ENCODE data around the gene DLG2. TPM values are rescaled to one million over a fixed set of nuclear protein-coding genes. Genes with fewer than 3 reads are reported as not detected.

The DLG2 gene
- total RNA-seq, 1 donor from 2014 or later, result 25.3 TPM

DNA sequence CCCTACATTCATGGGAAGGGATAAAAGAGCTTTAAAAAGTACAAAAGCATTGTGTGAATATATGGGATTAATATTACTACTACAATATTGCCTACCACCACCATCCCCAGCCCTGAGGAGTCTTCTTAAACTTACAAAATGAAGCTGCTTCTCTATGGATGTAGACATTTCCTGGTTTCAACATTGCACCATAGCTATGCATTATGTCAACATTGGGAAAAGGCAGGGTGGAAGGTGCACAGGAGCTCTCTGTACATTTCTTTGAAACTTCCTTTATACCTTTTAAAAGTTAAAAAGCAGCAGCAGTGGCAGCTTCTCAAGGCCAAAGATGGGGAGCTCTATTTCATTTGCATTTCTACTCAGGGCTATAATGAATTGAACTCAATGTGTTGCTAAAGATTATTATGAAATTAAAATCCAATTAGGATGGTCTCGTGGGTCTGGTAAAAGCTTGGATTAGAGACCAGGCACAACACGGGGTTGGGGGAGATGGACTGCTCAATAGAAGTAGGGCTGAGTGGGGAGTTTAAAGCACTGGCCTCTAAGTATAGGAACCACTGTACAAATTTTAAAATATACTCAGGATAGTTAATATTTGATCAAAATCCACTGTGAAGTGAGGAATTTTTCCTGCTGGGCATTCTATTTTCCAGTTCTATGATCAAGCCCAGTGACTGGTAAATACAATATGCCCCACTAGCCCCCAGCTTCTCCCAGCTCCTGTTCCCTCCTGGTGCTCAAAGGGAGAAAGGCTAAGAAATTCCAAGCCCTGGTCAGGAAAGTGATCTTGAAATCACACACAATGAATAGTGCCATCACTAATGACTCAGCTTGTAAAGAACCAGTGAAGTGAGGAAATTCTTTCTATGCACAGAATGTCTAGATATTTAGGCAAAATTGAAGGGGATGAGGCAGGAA is 1978.3 kb downstream of the DLG2 start:
- no peak for DNase-seq (ENCODE audit: low spot score)

DNA sequence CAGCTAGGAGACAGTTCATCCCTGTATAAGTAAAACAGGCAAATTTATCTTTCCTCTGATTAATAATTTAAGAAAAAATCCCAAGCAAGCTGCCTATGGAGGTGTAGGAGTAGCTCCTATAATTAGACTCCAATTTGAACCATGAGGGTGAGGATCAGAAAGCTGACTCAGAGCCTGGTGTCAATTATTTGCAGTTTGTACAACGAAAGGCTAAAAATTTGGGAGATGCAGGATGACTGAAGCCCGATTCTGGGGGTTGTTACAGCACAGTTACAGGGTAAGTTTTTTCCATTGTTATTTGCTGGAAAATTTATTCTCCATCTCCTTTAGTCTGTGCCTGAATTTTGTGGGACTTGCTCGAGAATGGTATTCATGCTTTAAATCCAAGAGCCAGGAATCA is 1981.6 kb downstream of the DLG2 start:
- DNase-seq (ENCODE audit: low spot score), result no peak

DNA sequence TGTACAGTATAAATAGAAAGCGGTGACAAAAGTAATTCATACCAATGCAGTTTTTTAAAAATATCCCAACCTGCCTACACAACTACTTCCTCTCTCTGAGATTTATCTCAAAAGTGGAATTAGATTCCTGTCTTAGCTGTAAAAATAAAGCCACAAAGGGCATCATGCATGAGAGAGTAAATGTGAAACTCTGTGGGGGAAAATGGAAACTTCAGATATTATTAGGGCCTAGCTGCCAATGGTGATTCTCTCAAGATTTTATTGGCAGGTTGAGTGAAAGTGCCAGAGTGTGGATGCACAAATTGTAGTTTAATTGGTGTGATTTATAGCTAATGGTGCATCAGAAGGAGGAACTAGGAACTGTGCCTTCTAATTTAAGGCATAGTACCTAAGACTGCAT is 1984.0 kb downstream of the DLG2 start:
- DNase-seq (ENCODE audit: low spot score), result no peak

DNA sequence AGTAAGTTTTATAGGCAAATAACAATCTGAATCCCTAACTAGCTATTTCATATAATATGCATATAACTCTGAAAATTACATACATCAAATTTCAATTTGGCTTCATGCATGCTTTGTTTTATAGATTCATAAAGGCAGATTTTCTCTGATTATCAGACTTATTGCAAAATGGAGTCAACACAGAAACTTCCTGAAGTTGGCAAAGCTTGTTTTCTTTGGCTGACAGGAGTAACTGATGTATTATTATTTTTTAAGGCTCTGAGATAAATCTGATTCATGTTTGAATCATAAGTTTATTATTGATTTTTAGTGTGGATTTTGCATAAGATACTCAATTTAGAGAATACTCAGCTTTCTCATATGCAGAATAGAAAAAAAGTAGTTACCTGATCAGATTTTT is 1984.6 kb downstream of the DLG2 start:
- no peak for DNase-seq (ENCODE audit: low spot score)

DNA sequence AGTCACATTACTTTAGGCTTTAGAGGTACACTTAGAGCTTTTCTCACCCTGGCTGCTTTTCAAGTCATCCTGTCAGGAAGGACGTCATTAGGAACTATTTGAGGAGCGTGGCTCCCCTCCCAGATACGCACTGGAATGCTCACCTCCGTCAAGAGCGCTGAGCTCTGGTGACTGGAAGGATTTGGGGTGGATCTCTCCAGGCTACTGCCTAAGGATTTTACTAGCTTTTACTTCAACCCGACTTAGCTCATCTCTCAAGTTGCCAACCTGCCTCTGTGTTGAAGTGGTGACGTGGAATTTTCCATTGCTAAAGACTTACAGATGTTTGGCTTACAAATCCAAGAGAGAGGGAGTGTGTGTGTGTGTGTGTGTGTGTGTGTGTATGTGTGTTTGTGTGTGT is 1985.6 kb downstream of the DLG2 start:
- peak; percentile 92 for DNase-seq (ENCODE audit: low spot score)

DNA sequence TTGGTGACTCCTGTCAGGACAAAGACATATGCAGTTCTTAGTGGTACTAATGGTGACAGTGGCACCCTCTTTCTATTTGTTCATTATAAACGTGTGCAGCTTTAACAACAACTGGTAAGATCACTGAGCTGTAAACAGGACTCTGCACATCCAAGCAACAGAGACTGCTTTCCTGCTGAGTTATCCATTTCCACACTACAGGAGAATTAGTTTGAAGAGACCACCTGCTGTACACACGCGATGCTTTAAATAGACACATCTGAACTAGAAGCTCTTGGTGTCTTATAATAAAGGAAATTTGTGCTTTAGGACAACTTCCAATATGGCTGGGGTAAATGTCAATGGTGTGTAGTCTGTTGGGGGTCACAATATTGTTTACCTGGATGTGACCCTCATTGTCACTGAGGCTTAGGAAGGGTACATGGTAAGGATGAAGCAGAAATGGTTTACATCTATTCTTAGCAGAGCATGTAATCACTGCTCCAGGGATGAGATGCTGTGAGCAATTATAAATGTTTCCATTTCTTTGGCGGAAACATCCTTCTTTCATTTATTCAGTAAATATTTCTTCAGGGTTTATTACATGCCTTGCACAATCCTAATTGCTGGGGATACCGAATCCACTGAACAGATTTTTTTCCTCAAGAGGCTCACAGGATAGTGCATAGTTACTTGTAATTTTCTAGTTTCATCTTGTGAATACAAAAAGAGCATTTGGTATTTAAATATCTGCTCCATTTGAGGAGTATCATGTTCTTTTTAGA is 1987.0 kb downstream of the DLG2 start:
- DNase-seq (ENCODE audit: low spot score), result peak; percentile 13

DNA sequence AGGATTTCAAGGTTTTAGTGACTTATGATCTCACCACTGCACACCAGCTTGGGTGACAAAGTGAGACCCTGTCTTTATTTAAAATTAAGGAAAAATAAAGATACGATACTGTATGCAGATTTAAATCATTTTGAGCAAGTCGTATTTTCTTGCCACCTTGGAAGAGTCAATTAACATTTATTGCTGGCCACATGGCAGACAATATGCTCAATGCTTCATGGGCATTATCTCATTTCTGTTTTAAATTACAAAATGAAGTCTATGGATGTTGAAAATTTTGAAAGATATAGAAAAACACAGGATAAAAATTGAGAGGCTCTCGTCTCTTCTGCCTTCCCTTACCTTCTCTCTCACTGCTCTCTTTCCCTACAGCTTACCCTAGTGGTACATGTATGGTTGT is 1992.0 kb downstream of the DLG2 start:
- no peak for DNase-seq (ENCODE audit: low spot score)

DNA sequence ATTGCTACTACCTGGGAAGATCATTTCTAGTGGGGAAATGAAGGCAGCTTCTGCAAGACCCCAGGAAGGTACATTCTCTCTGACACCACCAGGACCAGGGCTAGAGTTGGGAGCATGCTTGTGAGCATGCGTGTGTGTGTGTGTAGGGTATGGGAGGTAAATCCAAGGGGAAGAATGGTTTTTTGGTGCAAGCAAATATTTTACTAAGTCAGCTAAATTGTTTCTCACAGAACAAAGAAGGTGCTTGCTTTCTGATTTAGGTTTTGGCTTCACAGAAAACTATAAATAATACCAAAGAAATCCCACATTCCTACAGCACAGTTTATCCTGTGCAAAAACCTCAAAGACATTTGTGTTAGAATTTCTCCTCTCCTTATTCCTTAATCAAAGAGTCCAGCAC is 1996.9 kb downstream of the DLG2 start:
- DNase-seq (ENCODE audit: low spot score), result peak; percentile 2

DNA sequence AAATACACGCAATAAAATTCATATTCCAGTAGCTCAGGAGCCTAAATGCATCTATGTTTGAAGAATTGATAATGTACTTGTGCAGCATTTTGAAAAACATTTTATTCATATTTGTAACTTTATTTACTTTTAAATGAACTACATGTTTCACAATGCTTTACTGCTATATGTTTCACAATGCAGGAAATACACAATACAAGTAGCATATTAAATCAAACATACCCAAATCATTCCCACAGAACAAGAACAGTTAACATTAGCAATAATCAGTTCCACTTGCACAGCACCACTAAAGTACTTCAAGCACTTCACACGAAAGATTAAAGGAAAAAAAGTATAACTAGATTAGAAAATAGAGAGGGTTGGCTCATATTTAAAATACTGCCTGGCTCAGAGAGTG is 1997.4 kb downstream of the DLG2 start:
- DNase-seq (ENCODE audit: low spot score), result no peak

DNA sequence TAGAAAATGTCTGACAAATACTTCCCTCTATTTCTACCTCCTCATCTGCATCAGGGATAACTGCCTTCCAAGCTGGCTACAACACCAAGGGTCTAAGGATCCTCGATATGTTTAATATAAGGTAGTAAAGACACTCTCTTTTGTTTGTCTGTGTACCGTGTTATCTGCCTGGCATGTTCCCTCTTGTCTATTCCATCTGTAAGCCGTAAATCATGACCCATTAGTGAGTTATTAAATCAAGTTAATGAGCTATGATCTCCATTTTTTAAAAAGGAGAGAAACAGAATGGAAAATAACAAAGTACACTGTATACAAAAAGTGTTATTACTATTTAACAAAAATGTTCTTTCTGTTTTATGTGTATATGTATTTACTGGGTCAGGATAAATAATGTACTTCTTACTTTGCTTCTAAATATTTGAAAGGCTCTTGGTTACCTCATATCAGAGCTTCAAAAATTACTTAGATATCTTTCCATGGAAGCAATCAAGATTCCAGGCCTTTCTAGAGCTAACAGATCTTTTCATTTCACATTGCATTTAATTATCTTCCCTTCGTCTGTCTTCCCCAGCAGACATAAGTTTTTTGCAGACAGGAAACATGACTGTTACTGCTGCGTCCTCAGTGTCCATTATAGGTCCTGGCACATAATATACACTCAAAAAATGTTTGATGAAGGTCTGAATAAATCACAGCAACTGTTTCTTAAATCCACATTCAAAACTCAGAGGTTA is 1998.4 kb downstream of the DLG2 start:
- DNase-seq (ENCODE audit: low spot score), result no peak

DNA sequence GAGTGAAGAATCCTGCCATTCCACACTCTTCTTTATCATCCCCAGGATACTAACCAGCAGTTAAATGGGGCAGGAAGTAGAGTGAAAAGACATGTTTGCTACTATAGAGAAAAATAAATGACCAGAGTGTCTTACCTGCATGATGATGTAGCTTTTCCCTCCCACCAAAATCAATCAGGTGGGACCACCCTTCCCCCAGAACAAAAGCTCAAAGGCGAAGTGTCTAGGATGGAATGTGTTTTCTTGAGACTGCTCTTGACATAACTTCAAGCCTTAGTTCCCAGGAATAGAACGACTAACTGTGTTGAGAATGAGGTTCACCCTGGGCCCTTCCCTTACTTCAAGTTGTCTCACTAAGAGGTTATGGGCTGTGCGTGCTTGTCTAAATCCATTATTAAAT is 2001.8 kb downstream of the DLG2 start:
- DNase-seq (ENCODE audit: low spot score), result no peak

DNA sequence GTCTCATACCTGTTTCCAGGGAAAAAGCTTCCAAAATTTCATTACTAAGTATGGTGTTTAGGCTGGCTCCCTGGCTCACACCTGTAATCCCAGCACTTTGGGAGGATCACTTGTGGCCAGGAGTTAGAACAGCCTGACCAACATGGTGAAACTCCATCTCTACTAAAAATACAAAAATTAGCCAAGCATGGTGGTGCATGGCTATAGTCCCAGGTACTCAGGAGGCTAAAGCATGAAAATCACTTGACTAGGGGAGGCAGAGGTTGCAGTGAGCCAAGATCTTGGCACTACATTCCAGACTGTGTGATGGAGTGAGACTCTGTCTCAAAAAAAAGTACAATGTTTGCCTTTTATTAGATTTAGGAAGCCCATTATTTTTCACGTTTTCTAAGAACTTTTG is 2009.5 kb downstream of the DLG2 start:
- DNase-seq (ENCODE audit: low spot score), result no peak

DNA sequence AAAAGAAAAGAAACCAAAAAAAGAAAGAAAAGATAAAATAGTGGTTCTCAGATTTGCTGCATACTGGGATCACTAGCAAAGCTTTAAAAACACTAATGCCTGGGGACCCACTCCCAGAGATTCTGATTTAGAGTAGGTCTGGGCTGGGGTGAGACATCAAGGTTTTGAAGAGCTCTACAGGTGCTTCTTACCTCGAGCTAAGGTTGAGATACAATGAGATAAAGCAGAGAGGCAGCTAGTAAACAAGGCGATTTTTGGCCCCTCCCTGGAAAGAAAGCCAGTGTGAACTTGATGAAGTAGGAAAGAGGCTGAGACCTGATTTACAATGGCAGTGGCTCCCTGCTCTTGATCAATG is 2013.4 kb downstream of the DLG2 start:
- DNase-seq (ENCODE audit: low spot score), result no peak

DNA sequence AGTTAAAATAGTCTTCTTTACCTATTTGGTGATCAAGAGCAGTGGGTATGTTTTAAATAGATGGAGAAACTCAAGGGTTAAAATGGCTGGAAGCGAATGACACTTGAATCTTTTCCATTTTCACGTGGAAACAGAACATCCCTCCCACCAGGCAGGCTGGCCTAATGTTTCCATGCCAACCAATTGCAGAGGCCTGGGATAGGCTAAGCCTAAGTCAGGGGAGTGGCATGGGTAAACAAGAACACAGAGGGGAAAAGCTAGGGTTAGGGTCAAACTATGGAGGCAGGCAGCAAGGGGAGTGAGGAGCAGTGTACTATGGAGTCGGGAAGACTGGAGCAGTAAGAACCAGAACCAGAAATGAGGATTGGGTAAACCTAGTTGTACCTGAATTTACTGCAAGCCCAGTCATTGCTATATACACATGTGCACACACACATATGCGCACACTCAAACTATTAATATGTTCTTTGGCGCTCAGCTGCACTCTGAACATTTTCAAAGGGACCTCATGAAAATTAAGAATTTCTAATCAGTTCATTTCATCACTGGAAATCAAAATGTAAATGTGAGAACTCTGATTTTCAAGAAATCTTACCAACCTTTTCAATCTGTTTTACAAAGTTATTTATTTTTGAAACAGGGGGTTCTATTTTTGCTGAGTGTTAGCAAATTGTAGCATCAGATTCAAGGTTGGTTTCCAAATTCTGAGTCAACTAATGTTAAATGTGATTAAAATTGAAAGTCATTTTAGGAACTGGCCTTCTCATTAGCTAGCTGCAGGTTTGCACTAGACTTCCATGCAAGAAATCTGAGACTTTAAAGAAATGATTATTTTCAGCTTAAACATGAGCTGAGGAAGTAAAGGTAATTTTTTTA is 2014.0 kb downstream of the DLG2 start:
- no peak for DNase-seq (ENCODE audit: low spot score)

DNA sequence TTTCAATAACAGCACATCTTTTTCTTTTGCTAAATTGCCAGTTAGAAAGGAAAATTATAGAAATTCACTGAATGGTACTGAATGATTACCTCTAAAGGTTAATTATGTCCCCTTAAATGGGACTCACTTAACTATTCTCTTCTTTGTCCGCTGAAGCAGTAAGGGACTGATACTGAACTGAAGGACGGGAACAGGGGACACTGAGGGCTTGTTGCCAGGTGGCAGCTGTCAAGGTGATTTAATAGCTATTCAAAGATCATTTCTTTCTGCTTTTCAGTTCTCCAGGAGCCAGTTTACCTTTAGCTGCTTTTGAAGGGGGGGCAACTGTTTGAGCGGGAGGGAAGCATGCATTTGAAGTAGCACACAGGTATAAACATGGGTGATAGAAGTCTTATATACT is 2015.5 kb downstream of the DLG2 start:
- DNase-seq (ENCODE audit: low spot score), result no peak

DNA sequence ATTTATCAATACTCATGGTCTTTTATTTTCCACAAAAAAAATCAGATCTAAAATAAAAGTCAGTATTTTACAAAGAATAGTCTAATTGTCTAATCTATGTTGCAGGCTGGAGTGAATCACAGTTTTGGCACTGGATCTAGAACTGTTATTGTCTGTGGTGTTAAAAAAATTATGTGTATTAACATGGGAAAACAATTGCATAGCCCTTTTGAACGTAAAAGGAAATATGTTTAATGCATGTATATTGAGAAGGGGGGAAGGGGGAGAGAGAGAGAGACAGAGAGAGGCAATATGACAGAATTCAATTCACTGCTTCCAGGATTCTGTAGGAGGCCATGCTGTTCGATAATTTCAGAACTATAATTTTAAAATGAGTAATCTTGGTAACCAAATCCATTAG is 2016.1 kb downstream of the DLG2 start:
- DNase-seq (ENCODE audit: low spot score), result no peak

DNA sequence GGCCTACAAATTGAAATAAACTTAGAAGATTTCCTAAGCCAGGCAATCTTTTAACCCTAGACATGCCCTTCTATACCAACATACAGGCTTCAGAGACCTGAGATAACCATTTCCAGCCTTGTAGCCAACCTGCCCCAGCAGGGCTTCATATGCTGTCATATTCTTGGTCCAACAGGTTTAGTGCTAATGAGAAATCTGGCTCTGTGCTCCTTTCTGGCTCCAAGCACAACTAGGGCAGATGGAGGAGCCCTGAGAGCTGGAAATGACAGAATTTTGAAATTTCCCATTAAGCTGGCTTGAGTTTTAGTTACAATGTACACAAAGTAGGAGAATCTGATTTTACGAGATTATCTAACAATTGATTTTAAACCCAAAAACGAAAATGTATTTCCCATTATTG is 2018.0 kb downstream of the DLG2 start:
- no peak for DNase-seq (ENCODE audit: low spot score)

DNA sequence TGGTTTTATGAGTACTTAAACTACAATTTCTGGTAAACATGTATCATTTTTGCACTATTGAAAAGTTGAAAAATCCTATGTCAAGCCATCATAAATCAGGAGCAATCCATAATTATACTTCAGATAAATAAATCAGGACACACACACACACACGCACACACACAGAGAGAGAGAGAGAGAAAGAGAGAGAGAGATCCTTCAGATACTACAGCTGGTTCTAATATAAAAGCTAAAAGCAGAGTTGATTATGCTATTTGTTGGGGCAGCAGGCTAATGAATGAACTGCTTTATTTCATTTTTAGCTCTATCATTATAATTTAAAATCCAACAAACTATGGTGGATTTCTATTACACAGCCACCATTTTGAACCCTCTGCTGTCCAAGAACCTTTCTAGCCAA is 2018.6 kb downstream of the DLG2 start:
- DNase-seq (ENCODE audit: low spot score), result no peak

DNA sequence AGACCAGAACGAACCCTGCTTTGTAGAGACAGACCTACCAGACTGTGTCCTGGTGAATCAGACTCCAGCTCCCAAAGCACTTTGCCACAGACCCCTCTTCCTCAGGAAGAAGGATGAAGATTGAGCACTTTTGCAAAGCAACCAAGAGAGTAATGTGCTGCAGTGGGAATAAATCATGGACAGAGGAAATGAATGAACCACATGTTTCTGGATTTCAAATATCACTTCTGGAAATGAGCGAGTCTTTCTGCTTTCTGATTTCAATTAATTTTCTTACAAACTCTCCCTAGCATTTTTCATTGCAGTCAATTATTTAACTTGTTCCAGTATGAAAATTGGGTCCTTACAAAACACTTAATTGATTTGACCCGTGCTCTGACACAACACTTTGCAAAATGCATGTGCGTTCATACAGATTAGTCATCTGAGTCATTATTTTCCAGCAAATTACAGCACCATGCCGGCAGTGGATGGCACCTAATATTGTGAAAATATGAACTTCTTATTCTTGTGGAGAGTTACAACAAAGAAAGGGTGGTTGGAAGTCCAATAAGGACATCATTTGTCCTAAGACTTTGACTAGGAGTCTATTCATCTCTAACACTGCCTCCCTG is 2025.1 kb downstream of the DLG2 start:
- no peak for DNase-seq (ENCODE audit: low spot score)

DNA sequence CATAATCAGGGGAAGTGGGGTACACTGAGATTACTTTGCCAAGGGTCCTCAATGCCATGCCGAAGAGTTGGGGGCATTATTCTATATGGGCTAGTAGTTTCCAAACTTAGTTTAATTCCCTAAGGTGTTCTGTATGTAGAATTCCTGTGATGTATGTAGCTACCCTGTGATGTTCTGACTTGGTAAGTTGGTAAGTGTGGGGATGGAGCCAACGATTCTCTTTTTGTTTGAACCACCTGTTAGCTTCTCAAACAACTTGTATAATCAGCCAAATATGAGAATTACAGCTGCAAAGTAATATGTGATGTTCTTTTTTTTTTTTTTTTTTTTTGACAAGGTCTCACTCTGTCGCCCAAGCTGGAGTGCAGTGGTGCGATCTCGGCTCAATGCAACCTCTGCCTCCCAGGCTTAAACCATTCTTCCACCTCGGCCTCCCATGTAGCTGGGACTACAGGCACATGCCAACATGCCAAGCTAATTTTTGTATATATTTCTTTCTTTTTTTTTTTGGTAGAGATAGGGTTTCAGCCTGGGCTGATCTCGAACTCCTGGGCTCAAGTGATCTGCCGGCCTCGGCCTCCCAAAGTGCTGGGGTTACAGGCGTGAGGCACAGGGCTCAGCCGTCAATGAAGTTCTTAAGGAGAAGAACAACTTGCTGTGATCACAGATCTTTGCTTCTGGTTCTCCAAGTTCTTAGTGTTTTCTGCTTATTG is 2025.8 kb downstream of the DLG2 start:
- no peak for DNase-seq (ENCODE audit: low spot score)

Data from umbilical cord (tissue), 2 donors.